ENCODE measurements around the gene IPO11. TPM values are rescaled to one million over a fixed set of nuclear protein-coding genes. Genes with fewer than 3 reads are reported as not detected.
"Not testable (repeated sequence)": the region's sequence is repeated elsewhere in the genome, so short reads cannot be mapped to it uniquely, and the experiment has no call there.

IPO11 gene
- total RNA-seq, 2 donors from 2014 or later: 30.2 to 62.2 TPM

GRCh38 chr5:62514510-62515119 is 102.1 kb downstream of the IPO11 start:
- H3K36me3 Mint-ChIP-seq (ENCODE audit: low read depth): peaks cover 55% of the 10 kb centered on the region
- H3K9me3 Mint-ChIP-seq: no peaks in the 10 kb centered on the region
- no peaks in the 10 kb centered on the region for H3K4me1 Mint-ChIP-seq
- no peaks in the 10 kb centered on the region for H3K27me3 Mint-ChIP-seq
- H3K4me3 Mint-ChIP-seq: no peak overlapping the region
- no peak for ATAC-seq (replicated peaks)
- H3K27ac Mint-ChIP-seq: no peak overlapping the region

GRCh38 chr5:62520812-62521211 is 108.2 kb downstream of the IPO11 start:
- not testable (repeated sequence) for H3K4me3 Mint-ChIP-seq; H3K9me3 Mint-ChIP-seq; H3K27ac Mint-ChIP-seq; ATAC-seq (replicated peaks); H3K4me1 Mint-ChIP-seq; H3K27me3 Mint-ChIP-seq
- H3K36me3 Mint-ChIP-seq (ENCODE audit: low read depth): peaks cover 80% of the 10 kb centered on the region

DNA sequence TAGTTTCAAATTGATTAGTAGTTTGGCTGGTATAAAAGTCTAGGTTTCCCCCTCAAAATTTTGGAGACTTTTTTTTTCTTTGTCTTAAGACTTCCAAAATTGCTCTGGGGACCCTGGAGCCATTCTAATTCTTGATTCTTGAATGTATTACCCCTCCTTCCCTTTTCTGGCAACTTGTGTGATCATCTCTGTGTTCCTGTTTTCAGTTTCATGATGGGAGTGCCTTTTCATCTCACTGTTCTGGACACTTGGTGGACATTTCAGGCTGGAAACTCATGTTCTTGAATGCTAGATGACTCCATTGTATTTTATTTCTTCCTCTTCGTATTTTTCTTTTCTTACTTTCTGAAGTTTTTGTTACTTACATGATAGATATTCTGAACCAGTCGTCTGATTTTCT is 108.8 kb downstream of the IPO11 start:
- Mint-ChIP-seq H3K27ac (peak overlapping the region; percentile 67), H3K4me1 (no peaks in the 10 kb centered on the region), H3K27me3 (no peaks in the 10 kb centered on the region), H3K36me3 (ENCODE audit: low read depth) (peaks cover 80% of the 10 kb centered on the region), H3K4me3 (no peak overlapping the region), H3K9me3 (no peaks in the 10 kb centered on the region)
- no peak for ATAC-seq (replicated peaks)

- Mint-ChIP-seq H3K36me3 (ENCODE audit: low read depth) (peaks cover 72% of the 10 kb centered on the region), H3K27me3 (no peaks in the 10 kb centered on the region), H3K9me3 (no peaks in the 10 kb centered on the region), H3K4me1 (no peaks in the 10 kb centered on the region), H3K4me3 (no peak overlapping the region), H3K27ac (no peak overlapping the region)
- no peak for ATAC-seq (replicated peaks)
Observed at GRCh38 chr5:62522811-62523210, 110.2 kb downstream of the IPO11 start.

- H3K27me3 Mint-ChIP-seq: no peaks in the 10 kb centered on the region
- H3K36me3 Mint-ChIP-seq (ENCODE audit: low read depth): peaks cover 38% of the 10 kb centered on the region
- H3K9me3 Mint-ChIP-seq: no peaks in the 10 kb centered on the region
- no peak for ATAC-seq (replicated peaks)
- no peak overlapping the region for H3K4me3 Mint-ChIP-seq
- no peak overlapping the region for H3K27ac Mint-ChIP-seq
- H3K4me1 Mint-ChIP-seq: peaks cover 4% of the 10 kb centered on the region
Observed at GRCh38 chr5:62533597-62533996, 121.0 kb downstream of the IPO11 start.

DNA sequence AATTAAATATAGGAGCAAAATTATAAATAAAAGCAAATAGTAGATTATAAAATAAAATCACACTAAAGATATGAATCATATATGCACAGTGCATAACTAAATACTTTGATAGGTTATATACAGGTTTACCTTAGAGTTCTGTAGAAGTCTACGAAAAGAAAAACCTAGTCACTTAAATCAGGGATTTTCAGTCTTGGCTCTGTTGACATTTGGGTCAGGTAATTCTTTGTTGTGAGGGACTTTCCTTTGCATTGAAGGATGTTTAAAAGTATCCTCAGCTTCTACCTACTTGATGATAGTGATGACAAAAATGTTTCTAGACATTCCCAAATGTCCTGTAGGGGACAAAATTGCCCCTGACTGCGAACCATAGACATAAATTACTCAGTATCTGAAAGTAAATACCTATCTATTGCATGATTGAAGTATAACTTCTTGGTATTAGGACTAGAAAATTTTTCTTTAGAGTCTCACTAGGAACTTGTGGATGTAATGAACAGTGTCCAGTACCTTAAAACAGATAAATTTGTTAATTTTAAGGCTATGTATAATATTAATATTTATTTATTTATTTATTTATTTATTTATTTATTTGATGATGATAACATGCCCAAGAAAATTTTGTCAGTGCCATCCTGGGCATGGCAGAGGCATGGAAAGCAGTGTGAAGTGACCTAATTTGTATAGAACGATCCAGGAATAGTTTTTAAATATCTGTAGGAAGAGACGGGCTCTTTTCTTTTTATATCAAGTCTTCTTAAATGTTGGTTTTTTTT is 122.1 kb downstream of the IPO11 start:
- Mint-ChIP-seq H3K36me3 (ENCODE audit: low read depth) (peaks cover 45% of the 10 kb centered on the region), H3K27ac (no peak overlapping the region), H3K27me3 (no peaks in the 10 kb centered on the region), H3K4me1 (peaks cover 8% of the 10 kb centered on the region), H3K9me3 (no peaks in the 10 kb centered on the region), H3K4me3 (no peak overlapping the region)
- ATAC-seq (replicated peaks): no peak

DNA sequence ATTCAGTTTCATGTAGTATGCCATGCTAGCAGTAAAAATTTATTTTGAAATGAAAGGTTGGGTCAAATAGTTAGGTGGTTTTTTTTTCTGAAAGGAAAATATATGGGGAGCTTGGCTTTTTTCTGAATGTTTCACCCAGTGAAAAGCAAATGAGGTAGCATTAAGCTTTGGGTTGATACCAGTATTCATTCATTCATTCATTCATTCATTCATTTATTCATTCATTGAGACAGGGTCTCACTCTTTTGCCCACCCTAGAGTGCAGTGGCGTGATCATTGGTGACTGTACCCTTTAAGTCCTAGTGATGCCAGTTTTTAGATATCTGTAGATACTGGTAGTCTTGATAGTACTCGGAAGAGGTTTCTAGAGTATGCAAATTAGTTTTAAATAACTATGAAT is 123.7 kb downstream of the IPO11 start:
- ATAC-seq (replicated peaks): no peak
- H3K27ac Mint-ChIP-seq: no peak overlapping the region
- H3K9me3 Mint-ChIP-seq: no peaks in the 10 kb centered on the region
- peaks cover 8% of the 10 kb centered on the region for H3K4me1 Mint-ChIP-seq
- peaks cover 38% of the 10 kb centered on the region for H3K36me3 Mint-ChIP-seq (ENCODE audit: low read depth)
- H3K4me3 Mint-ChIP-seq: no peak overlapping the region
- no peaks in the 10 kb centered on the region for H3K27me3 Mint-ChIP-seq

- Mint-ChIP-seq H3K36me3 (ENCODE audit: low read depth) (peaks cover 32% of the 10 kb centered on the region), H3K9me3 (no peaks in the 10 kb centered on the region), H3K4me1 (peaks cover 8% of the 10 kb centered on the region), H3K27ac (no peak overlapping the region), H3K4me3 (no peak overlapping the region), H3K27me3 (no peaks in the 10 kb centered on the region)
- no peak for ATAC-seq (replicated peaks)
Observed at GRCh38 chr5:62536783-62537182, 124.2 kb downstream of the IPO11 start.

DNA sequence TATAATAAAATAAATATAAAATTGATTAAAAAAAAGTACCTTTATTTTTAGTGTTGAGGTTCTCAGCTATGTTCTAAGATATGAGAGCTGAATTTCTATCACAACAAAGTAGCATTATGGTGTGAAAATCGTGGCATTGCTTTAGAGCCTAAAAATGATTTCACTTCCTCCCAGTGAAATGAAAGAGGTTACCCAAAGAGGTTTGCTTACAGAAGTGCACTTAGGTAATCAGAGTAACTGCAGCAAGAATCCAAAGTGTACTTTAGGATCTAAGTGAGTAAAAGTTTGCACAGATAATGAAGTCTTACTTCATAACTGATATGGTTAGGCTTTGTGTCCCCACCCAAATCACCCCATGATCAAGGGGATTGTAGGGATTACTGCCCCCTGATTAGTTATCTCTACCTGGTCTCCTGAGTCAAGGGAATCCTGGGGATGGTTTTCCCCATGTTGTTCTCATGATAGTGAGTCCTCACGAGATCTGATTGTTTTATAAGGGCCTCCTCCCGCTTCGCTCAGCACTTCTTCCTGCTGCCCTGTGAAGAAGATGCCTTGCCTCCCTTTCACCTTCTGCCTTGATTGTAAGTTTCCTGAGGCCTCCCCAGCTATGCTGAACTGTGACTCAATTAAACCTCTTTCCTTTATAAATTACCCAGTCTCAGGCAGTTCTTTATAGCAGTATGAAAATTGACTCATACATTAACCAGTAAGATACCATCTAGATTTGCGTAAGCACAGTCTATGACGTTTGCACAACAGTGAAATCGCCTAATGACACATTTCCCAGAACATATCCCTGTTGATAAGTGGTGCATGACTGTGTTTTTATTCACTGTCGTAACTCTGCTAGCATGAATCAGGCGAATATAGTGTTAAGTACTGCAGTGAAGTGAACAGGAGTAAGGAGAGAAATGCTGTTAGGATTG is 125.7 kb downstream of the IPO11 start:
- Mint-ChIP-seq H3K4me1 (peaks cover 8% of the 10 kb centered on the region), H3K27ac (peak overlapping the region; percentile 81), H3K9me3 (no peaks in the 10 kb centered on the region), H3K27me3 (no peaks in the 10 kb centered on the region), H3K36me3 (ENCODE audit: low read depth) (peaks cover 29% of the 10 kb centered on the region), H3K4me3 (peak overlapping the region; percentile 34)
- ATAC-seq (replicated peaks): peak; percentile 98

GRCh38 chr5:62542720-62543119 is 130.2 kb downstream of the IPO11 start:
- no peak for ATAC-seq (replicated peaks)
- Mint-ChIP-seq H3K4me1 (peaks cover 8% of the 10 kb centered on the region), H3K9me3 (no peaks in the 10 kb centered on the region), H3K36me3 (ENCODE audit: low read depth) (peaks cover 46% of the 10 kb centered on the region), H3K27me3 (no peaks in the 10 kb centered on the region), H3K4me3 (no peak overlapping the region), H3K27ac (no peak overlapping the region)

DNA sequence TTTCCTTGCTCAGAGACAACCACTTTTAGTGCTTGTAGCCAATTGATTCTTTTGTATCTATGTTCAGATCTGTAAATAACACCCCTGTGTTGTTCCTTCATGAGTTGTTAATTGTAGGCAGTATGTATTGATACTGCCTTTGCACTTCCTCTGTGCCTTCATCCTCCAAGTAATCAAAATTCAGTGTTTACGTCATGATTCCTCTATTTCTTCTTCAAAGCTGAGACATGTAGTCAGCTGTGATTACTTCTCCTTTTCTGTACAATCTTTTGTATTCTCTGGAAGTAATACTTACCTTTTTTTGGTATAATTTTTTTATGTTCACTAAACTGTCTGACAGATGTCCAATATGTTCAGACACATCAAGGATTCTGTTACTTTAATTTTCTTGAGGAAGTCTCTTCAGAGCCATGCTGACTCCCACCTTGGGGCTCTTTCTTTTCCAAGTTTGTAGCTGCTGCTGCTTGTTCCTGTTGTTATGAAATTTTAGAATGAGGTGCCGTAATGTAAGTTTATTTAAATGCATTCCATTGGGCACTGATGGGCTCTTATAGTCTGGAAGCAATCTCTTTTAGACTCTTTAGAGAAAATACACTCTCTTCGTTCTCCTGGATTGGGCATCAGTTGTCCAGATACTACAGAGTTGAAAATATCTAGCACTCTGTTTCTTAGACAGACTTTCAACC is 135.5 kb downstream of the IPO11 start:
- H3K9me3 Mint-ChIP-seq: no peaks in the 10 kb centered on the region
- no peaks in the 10 kb centered on the region for H3K27me3 Mint-ChIP-seq
- H3K4me1 Mint-ChIP-seq: no peaks in the 10 kb centered on the region
- peaks cover 45% of the 10 kb centered on the region for H3K36me3 Mint-ChIP-seq (ENCODE audit: low read depth)
- no peak overlapping the region for H3K4me3 Mint-ChIP-seq
- ATAC-seq (replicated peaks): no peak
- H3K27ac Mint-ChIP-seq: no peak overlapping the region

GRCh38 chr5:62550103-62550502 is 137.5 kb downstream of the IPO11 start:
- no peak for ATAC-seq (replicated peaks)
- Mint-ChIP-seq H3K4me1 (no peaks in the 10 kb centered on the region), H3K9me3 (no peaks in the 10 kb centered on the region), H3K4me3 (no peak overlapping the region), H3K27me3 (no peaks in the 10 kb centered on the region), H3K36me3 (ENCODE audit: low read depth) (peaks cover 46% of the 10 kb centered on the region), H3K27ac (no peak overlapping the region)

GRCh38 chr5:62555930-62556329 is 143.4 kb downstream of the IPO11 start:
- H3K36me3 Mint-ChIP-seq (ENCODE audit: low read depth): peaks cover 70% of the 10 kb centered on the region
- H3K4me1 Mint-ChIP-seq: no peaks in the 10 kb centered on the region
- no peaks in the 10 kb centered on the region for H3K9me3 Mint-ChIP-seq
- H3K4me3 Mint-ChIP-seq: no peak overlapping the region
- no peaks in the 10 kb centered on the region for H3K27me3 Mint-ChIP-seq
- ATAC-seq (replicated peaks): no peak
- H3K27ac Mint-ChIP-seq: no peak overlapping the region

- ATAC-seq (replicated peaks): no peak
- Mint-ChIP-seq H3K27ac (no peak overlapping the region), H3K27me3 (no peaks in the 10 kb centered on the region), H3K9me3 (no peaks in the 10 kb centered on the region), H3K4me3 (no peak overlapping the region), H3K36me3 (ENCODE audit: low read depth) (peaks cover 69% of the 10 kb centered on the region), H3K4me1 (no peaks in the 10 kb centered on the region)
Observed at GRCh38 chr5:62558941-62559340, 146.4 kb downstream of the IPO11 start.

Measured in activated T-helper 17 cell treated with anti-CD3 and anti-CD28 coated beads, Interleukin-2, amount 50 U/mL, for 72 hours (primary cell).